D721Med (cell line): ENCODE measurements around the gene PTPRM.

Experiments
- DNase-seq: peaks from one replicate; pipeline ENCODE4 v3.0.0; 2011; ENCODE audit warnings: low spot score; ENCODE audit not compliant: insufficient read length
- FAIRE-seq: peaks from 2 replicates; lab custom pipeline; 2011; peaks lifted over from hg19 to GRCh38; lab: Jason Lieb, UNC
- CTCF ChIP-seq: IDR thresholded peaks from 2 replicates; pipeline ENCODE4 v1.5.1; 2012; ENCODE audit warnings: mild to moderate bottlenecking, control low read depth; ENCODE audit not compliant: insufficient read depth; ENCODE audit errors: missing control alignments

PTPRM gene

DNA sequence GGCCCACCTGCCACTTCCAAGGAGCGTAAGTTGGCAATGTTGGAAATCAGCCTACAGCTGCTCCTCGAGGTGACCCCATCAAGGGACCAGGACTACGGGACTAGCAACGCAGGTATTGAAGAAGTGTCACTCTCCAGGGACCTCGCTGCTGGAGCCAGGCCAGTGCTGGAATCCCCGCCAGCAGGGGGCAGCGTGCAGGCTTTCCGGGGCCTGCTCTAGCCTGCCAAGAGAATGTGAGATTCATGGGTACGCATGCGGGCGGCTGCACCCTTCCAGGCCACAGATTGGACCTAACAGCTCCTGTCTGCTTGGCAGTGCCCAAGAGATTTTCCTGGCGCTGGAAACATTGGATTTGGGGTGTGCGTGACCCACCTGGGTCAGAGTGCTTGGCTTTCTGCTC lies 859.3 kb downstream of the PTPRM start:
- TF ChIP-seq CTCF: no peak
- FAIRE-seq (no peak), DNase-seq (no peak)

DNA sequence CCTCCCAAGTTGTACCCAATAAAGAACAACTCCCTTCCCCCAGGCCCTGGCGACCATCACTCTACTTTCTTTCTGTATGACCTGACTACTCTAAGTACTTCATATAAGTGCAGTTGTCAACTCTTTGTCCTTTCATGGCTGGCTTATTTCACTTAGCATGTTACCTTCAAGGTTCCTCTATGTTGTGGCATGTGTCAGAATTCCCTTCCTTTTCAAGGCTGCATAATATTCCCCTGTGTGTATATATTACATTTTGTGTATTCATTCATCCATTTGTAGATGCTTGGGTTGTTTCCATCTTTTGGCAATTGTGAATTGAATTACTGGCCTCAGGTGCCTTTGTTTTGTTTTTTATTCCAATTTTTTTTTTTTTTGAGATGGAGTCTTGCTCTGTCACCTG lies 860.2 kb downstream of the PTPRM start:
- DNase-seq (no peak), FAIRE-seq (no peak)

GRCh38 chr18:8428951-8429350 lies 861.8 kb downstream of the PTPRM start:
- no peak for FAIRE-seq
- DNase-seq: no peak
- TF ChIP-seq CTCF: no peak

More for the DNA sequence above, 860.2 kb downstream of the PTPRM start:
- TF ChIP-seq CTCF: no peak

DNA sequence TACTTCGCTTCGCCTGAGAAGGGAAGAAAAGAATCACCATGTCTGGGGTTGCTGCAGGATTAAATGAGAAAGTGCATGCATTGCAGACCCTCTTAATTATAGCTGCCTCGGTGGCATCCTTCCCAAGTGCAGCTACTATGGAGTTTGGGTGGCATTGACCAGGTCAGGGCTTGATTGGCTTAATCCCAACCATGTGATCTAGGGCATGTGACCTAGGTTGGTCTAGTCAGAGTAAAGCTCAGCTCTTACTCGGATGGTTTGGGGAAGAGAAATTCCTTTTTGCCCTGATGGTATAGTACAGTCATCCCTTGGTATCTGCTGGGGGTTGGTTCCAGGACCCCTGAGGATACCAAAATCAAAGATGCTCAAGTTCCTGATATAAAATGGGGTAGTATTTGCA lies 863.9 kb downstream of the PTPRM start:
- no peak for TF ChIP-seq CTCF
- FAIRE-seq: no peak

DNA sequence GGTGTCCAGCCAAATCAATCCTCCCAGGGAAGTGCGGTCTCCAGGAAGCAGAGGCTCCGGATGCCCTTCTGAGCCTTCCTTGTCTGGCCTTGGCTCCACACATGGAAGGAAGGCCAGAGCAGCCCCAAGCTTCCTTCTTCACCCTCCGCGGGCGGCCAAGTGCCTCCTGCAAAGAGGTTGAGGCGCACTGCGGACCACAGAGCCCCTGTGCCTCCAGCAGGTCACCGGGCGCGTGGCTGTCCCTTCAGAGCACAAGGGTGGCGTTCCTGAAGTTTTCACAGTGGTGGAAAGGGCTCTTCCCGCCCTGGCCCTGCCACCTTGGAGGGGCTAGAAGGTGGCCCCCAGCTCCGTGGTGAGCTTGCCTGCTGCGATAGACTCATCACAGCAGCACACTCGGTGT lies 866.2 kb downstream of the PTPRM start:
- DNase-seq: no peak
- FAIRE-seq: no peak
- no peak for TF ChIP-seq CTCF

More for the DNA sequence above, 863.9 kb downstream of the PTPRM start:
- DNase-seq: no peak

- DNase-seq: no peak
- FAIRE-seq: no peak
- no peak for TF ChIP-seq CTCF
Observed at GRCh38 chr18:8433771-8434170, 866.7 kb downstream of the PTPRM start.

DNA sequence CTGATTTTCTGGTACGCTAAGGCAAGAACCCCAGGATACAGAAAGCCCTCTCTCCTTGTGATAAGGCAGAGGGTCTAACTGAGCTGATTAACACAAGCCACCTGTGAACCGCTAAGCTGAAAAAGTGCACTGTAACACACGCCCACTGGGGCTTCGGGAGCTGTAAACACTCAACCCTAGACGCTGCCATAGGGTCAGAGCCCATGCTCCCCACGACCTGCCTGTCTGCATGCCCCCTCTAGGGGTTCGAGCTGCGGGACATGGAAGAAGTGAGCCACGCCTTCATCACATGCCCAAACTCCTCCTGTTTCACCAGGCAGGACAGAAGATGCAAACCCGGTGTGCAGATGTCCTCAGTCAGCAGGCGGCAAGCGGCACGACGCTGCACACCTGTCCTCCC lies 868.3 kb downstream of the PTPRM start:
- FAIRE-seq: no peak
- no peak for DNase-seq
- TF ChIP-seq CTCF: no peak
